ENCODE data around the gene TESK2. TPM values are rescaled to one million over a fixed set of nuclear protein-coding genes. Genes with fewer than 3 reads are reported as not detected.

Gene TESK2
- total and polyA plus RNA-seq, 10 donors, result 3.2 to 11.5 (median 7.7) TPM

GRCh38 chr1:45300669-45300997 lies 190.3 kb downstream of the TESK2 start:
- H3K27me3 ChIP-seq (replicated peaks in 1 of 7), result no peaks in the 10 kb centered on the region
- intact Hi-C loops (cut with DNase I; ENCODE audit: low total_unique reads), result loop anchor here (2.0 to 5.0 kb wide), 2 partner anchors 192 to 284 kb away; partner anchors contain the start of gene TESK2
- DNase-seq, result no peak
- H3K4me3 ChIP-seq, result no peak overlapping the region
- H3K27ac ChIP-seq, result no peak overlapping the region
- no peaks in the 10 kb centered on the region for H3K36me3 ChIP-seq
- TF ChIP-seq POLR2AphosphoS5 (IDR thresholded peaks at IDR 0.05) (no peak), CTCF (IDR thresholded peaks at IDR 0.05 in 8 of 11, conservative IDR thresholded peaks at IDR 0.05 in 3 of 11) (peak in 2 of 11 experiments; percentile 7 to 19)
- H3K9me3 ChIP-seq, result no peaks in the 10 kb centered on the region
- H3K4me1 ChIP-seq, result peaks cover 8 to 33% (median 20%) of the 10 kb centered on the region in 6 donors
- WGBS, 5 donors, result 69 to 88% (median 80%) methylated on average over 2 of the region's 2 CpGs

GRCh38 chr1:45299981-45300668 lies 190.8 kb downstream of the TESK2 start:
- H3K36me3 ChIP-seq, result no peaks in the 10 kb centered on the region
- intact Hi-C loops (cut with DNase I; ENCODE audit: low total_unique reads), result loop anchor here (2.0 to 5.0 kb wide), 2 partner anchors 192 to 283 kb away; partner anchors contain the start of gene TESK2
- H3K4me1 ChIP-seq, result peaks cover 8 to 28% (median 19%) of the 10 kb centered on the region in 6 donors
- H3K9me3 ChIP-seq, result no peaks in the 10 kb centered on the region
- WGBS, 5 donors, result 13 to 16% (median 16%) methylated on average over 4 of the region's 4 CpGs
- H3K4me3 ChIP-seq, result no peak overlapping the region
- no peak for DNase-seq
- H3K27me3 ChIP-seq (replicated peaks in 1 of 7), result no peaks in the 10 kb centered on the region
- TF ChIP-seq POLR2A (IDR thresholded peaks at IDR 0.05), result no peak
- TF ChIP-seq CTCF (IDR thresholded peaks at IDR 0.05 in 8 of 11, conservative IDR thresholded peaks at IDR 0.05 in 3 of 11), result peak; percentile 55 to 81 (median 74)
- TF ChIP-seq POLR2AphosphoS5 (IDR thresholded peaks at IDR 0.05), result no peak
- no peak overlapping the region for H3K27ac ChIP-seq

- Histone ChIP-seq H3K4me3 (no peak overlapping the region), H3K27ac (no peak overlapping the region), H3K4me1 (peaks cover 0 to 20% (median 11%) of the 10 kb centered on the region in 6 donors), H3K36me3 (no peaks in the 10 kb centered on the region), H3K27me3 (replicated peaks in 1 of 7) (no peaks in the 10 kb centered on the region), H3K9me3 (no peaks in the 10 kb centered on the region)
- intact Hi-C loops (cut with DNase I; ENCODE audit: low total_unique reads), result no loop called here
- no peak for TF ChIP-seq POLR2A (IDR thresholded peaks at IDR 0.05)
- TF ChIP-seq POLR2AphosphoS5 (IDR thresholded peaks at IDR 0.05), result no peak
- no peak for DNase-seq
- WGBS, 5 donors, result 56 to 71% (median 61%) methylated on average over 1 of the region's 1 CpG
These were observed 191.7 kb downstream of the TESK2 start for GRCh38 chr1:45299296-45299695.

- no peak overlapping the region for H3K4me3 ChIP-seq
- TF ChIP-seq POLR2A (IDR thresholded peaks at IDR 0.05) (no peak), POLR2AphosphoS5 (IDR thresholded peaks at IDR 0.05) (no peak), CTCF (IDR thresholded peaks at IDR 0.05 in 8 of 11, conservative IDR thresholded peaks at IDR 0.05 in 3 of 11) (no peak)
- 78 to 88% (median 84%) methylated on average over 8 of the region's 8 CpGs for WGBS, 5 donors
- DNase-seq, result no peak
- no peaks in the 10 kb centered on the region for H3K27me3 ChIP-seq (replicated peaks in 1 of 7)
- H3K27ac ChIP-seq, result no peak overlapping the region
- no peaks in the 10 kb centered on the region for H3K9me3 ChIP-seq
- H3K36me3 ChIP-seq, result no peaks in the 10 kb centered on the region
- H3K4me1 ChIP-seq, result peaks cover 0 to 12% (median 4%) of the 10 kb centered on the region in 6 donors
- intact Hi-C loops (cut with DNase I; ENCODE audit: low total_unique reads), result no loop called here
These were observed 193.2 kb downstream of the TESK2 start for GRCh38 chr1:45297666-45298356.

Other genes starting within 250 kb of the TESK2 start
- 1 to 10 TPM in 4 of 7 donors, under 1 TPM in 3; 0.73 to 3.7 (median 1.3) TPM for gene HPDL, start 164.3 kb downstream of the TESK2 start, total RNA-seq
- 1 to 10 TPM; 2.3 to 4.6 (median 3.5) TPM for gene HPDL, start 164.3 kb downstream of the TESK2 start, polyA plus RNA-seq
- 10 to 100 TPM in 6 of 7 donors, 1 to 10 TPM in 1; 8.9 to 12.6 (median 11.7) TPM for gene TOE1, start 151.0 kb downstream of the TESK2 start, total RNA-seq
- gene TOE1, start 151.0 kb downstream of the TESK2 start, polyA plus RNA-seq, result 10 to 100 TPM in 2 of 3 donors, 1 to 10 TPM in 1; 8.7 to 11.6 (median 10.6) TPM
- gene MUTYH, start 150.7 kb downstream of the TESK2 start, total RNA-seq, result 10 to 100 TPM; 26.3 to 41.1 (median 36.4) TPM
- 10 to 100 TPM; 25.4 to 46.9 (median 37.9) TPM for gene MUTYH, start 150.7 kb downstream of the TESK2 start, polyA plus RNA-seq
- 1 to 10 TPM; 1.1 to 6.1 (median 3.0) TPM for gene CCDC163, start 8.9 kb upstream of the TESK2 start, total RNA-seq
- 1 to 10 TPM in 2 of 3 donors, under 1 TPM in 1; 0.83 to 3.1 (median 2.7) TPM for gene CCDC163, start 8.9 kb upstream of the TESK2 start, polyA plus RNA-seq
- 1 to 10 TPM; 1.2 to 5.8 (median 4.7) TPM for gene MMACHC, start 9.1 kb upstream of the TESK2 start, total RNA-seq
- gene MMACHC, start 9.1 kb upstream of the TESK2 start, polyA plus RNA-seq, result 1 to 10 TPM in 2 of 3 donors, under 1 TPM in 1; 0.65 to 1.9 (median 1.0) TPM
- 100 to 1,000 TPM; 156 to 265 (median 242) TPM for gene PRDX1, start 30.7 kb upstream of the TESK2 start, total RNA-seq
- gene PRDX1, start 30.7 kb upstream of the TESK2 start, polyA plus RNA-seq, result 100 to 1,000 TPM; 258 to 457 (median 407) TPM
- gene AKR1A1, start 59.7 kb upstream of the TESK2 start, total RNA-seq, result 100 to 1,000 TPM in 5 of 7 donors, 10 to 100 TPM in 2; 68.8 to 147 (median 123) TPM
- 100 to 1,000 TPM; 132 to 150 (median 142) TPM for gene AKR1A1, start 59.7 kb upstream of the TESK2 start, polyA plus RNA-seq
- 100 to 1,000 TPM in 5 of 7 donors, 10 to 100 TPM in 2; 85.1 to 143 (median 110) TPM for gene NASP, start 92.9 kb upstream of the TESK2 start, total RNA-seq
- gene NASP, start 92.9 kb upstream of the TESK2 start, polyA plus RNA-seq, result 100 to 1,000 TPM; 132 to 151 (median 139) TPM
- gene CCDC17, start 132.9 kb upstream of the TESK2 start, total RNA-seq, result 1 to 10 TPM; 2.6 to 7.6 (median 5.4) TPM
- 1 to 10 TPM in 2 of 3 donors, under 1 TPM in 1; 0.55 to 1.6 (median 1.5) TPM for gene CCDC17, start 132.9 kb upstream of the TESK2 start, polyA plus RNA-seq
- gene GPBP1L1, start 195.4 kb upstream of the TESK2 start, total RNA-seq, result 100 to 1,000 TPM; 118 to 174 (median 136) TPM
- 10 to 100 TPM; 36.3 to 53.0 (median 42.8) TPM for gene GPBP1L1, start 195.4 kb upstream of the TESK2 start, polyA plus RNA-seq
- 10 to 100 TPM; 16.4 to 32.7 (median 19.9) TPM for gene TMEM69, start 197.0 kb upstream of the TESK2 start, total RNA-seq
- 10 to 100 TPM; 18.3 to 24.5 (median 20.8) TPM for gene TMEM69, start 197.0 kb upstream of the TESK2 start, polyA plus RNA-seq